Effector CD4-positive, alpha-beta T cell (primary cell): ENCODE results near the gene UBE2Q1.

Experiments used
- DNase-seq: peaks from one replicate; pipeline ENCODE4 v3.0.0-alpha.2; 2020
- total RNA-seq: gene quantifications from one replicate; lab custom pipeline; 2026; lab: John Stamatoyannopoulos, UW

UBE2Q1 gene
- total RNA-seq = 71.1 reads per million, percentile 76 among the genes with 10 or more reads in this experiment

GRCh38 chr1:154557939-154558719 lies at the start of gene UBE2Q1:
Gene UBE2Q1 (minus strand): TSS chr1:154558662. CDS start chr1:154558553, 109 bp downstream.
- DNase-seq = peak; percentile 28

- peak; percentile 86 for DNase-seq
Observed at GRCh38 chr1:154607609-154608396, 49.3 kb upstream of the UBE2Q1 start, which contains the start of gene ADAR. Gene ADAR (minus strand): TSS chr1:154608186. CDS start chr1:154608006, 180 bp downstream.

DNA sequence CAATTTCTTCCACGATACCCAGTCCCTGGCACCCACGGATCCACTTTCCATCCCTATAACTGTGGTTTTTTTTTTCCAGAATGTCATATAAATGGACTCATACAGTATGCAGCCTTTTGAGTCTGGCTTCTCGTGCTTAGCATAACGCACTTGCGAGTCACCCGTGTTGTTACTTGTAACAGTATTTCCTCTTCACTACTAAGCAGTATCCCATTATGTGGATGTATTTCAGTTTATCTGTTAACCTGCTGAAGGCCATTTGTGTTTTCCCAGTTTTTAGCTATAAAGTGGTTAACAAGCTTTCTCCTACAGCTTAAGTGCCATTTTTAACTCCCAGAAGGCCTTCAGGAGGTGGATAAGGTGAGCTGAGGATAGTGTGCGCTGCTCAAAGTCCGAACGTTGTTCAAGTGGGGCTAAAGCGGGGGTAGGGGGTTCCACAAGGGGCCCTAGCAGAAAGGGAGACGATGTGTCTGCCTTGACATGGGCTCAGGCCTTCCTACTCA lies 48.7 kb upstream of the UBE2Q1 start:
- no peak for DNase-seq

DNA sequence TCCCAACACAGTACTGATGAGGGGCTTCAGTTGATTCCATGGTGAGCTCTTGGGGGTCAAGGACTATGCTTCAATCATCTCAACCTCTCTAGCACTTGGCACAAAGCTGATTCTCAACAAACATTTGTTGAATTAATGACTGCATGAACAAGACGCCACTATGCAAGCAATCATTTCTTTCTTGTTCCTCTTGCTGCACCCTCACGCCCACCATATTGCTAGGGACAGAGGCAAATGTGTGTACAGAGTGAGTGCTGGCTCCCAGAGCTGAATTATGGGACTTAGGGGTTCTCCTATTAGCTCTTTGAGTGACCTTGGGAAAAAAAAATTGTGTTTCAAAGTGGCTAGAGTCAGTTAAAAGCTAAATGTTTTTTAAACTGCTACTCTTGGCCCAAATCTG lies 47.1 kb upstream of the UBE2Q1 start:
- DNase-seq = no peak

GRCh38 chr1:154603317-154603716 lies 44.9 kb upstream of the UBE2Q1 start:
- DNase-seq = no peak

DNA sequence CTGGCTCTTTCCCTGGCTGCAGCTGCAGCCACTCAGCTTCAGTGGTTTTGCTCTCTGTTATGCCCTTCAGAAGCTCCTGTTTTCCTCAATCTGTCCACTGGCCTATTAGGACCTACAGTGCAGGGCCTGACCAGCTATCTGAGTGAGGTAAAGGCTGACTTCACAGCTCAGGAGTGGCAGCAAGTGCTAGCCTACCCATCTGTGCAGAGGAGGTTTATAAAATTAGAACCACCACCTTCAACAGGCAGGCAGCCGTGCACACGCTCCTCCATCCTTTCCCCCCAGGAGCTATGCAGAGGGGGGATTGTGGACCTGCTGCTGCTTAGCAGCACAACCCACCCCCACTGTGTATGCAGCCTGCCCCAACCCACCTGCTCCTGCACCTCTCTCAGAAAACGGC lies 41.2 kb upstream of the UBE2Q1 start:
- no peak for DNase-seq

- no peak for DNase-seq
Observed at GRCh38 chr1:154598871-154599635, 40.6 kb upstream of the UBE2Q1 start.

DNA sequence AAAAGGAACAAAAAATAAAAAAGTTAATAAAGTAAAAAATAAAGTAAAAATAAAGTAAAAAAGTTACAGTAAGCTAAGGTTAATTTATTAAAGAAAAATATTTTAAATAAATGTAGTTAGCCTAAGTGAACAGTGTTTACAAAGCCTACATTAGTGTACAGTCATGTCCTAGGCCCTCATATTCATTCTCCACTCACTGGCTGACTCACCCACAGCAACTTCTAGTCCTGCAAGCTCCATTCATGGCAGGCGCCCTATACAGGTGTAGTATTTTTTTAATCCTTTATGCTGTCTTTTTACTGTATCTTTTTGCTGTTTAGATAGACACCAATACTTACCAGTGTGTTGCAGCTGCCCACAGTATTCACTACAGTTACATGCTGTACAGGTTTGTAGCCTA lies 37.2 kb upstream of the UBE2Q1 start:
- no peak for DNase-seq

- DNase-seq = no peak
Observed at GRCh38 chr1:154594811-154595210, 36.3 kb upstream of the UBE2Q1 start.

- no peak for DNase-seq
Observed at GRCh38 chr1:154593390-154593789, 34.9 kb upstream of the UBE2Q1 start.

DNA sequence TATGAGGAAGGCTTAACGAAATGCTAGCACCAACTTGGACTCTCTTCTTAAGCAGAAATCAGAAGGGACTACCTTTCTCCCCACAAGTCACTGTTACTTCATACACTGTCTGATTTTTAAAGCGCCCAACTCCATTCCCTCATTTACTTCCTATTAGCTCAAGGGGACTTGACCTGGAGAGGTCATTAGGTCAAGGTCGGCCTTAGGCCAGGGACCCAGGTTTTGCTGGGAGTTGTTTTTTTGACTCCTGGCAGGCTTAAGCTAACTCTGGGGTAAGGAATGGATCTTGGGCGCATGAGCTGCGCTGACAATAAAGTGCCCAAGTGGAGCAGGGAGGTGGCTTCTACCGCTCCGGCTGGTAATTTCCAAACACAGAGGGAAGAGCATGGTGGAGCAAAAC lies 32.7 kb upstream of the UBE2Q1 start:
- no peak for DNase-seq

GRCh38 chr1:154590756-154591155 lies 32.3 kb upstream of the UBE2Q1 start:
- no peak for DNase-seq

DNA sequence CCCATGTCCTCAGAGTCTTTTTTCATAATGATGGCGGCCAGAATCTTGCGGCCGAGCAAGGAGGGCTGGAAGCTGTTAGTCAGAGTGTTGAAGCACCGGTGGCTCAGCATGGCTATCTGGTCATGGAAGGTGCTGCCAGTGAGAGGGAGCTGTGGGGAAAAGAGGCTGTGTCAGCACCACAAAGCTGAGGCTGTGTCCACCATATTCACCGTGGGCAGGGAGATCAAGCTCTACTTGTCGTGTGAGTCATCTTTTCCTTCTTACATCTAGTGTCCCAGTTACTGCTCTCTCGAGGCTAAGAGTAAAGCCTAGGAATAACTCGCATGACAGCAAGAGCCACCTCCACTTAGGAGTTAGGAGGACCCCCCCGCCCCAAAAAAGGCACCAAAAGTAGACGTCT lies 31.3 kb upstream of the UBE2Q1 start:
- no peak for DNase-seq

DNA sequence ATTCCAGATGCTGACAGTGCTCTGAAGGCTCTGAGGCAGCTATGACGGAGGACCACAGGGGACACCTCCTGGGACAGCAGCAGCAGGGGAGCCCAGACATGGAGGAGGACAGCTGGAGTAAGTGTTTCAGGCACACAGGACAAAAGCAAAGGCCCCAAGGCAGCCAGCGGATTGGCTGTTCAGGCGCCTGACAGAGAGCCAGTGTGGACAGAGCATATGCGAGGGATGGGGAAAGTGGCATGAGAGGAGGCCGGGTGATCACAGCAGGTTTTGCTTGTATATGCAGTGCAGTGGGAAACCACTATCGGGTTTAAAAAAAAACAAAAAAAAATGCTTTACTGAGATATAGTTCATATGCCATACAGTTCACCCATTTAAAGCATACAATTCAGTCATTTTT lies 28.2 kb upstream of the UBE2Q1 start:
- no peak for DNase-seq

GRCh38 chr1:154586231-154586630 lies 27.8 kb upstream of the UBE2Q1 start:
- no peak for DNase-seq

GRCh38 chr1:154584267-154584994 lies 26.0 kb upstream of the UBE2Q1 start:
- DNase-seq = no peak

DNA sequence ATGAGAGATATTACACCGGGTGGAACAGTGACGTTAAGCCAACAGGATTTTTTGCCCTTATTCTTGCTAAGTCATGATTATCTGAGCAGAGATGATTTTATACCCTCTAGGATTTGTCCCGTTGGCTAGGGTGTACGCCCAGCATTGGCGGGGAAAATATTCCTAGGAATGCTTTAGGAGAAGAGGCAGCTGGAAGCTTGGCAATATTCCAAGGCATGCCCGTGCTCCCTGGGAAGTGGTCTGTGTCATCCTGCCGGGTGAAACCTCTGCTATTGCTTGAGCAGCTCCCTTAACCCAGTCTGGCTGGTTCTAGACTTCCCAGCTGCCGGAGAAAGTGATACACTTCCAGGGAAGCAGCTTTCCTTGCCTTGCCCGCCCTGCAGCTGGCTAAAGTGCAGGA lies 25.3 kb upstream of the UBE2Q1 start:
- no peak for DNase-seq

DNA sequence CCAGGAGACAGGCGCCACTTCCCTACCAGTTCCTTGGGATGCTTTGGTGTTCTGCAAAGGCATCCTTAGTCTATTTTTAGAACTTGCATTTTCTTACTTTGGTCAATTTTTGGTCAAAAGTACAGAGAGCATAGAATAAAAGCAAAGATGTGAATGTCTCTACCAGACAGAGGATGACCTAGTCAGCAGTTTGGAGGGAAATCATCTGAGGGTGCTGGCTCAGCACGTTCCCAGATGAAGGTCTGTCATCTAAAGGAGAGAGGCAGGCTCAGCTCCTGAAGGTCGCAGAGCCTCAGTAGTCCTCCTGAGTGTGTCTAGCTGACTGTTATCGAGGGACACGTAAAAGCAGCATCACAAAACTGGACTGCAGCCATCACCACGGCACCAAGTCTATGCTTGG lies 24.4 kb upstream of the UBE2Q1 start:
- DNase-seq = no peak

GRCh38 chr1:154581766-154582165 lies 23.3 kb upstream of the UBE2Q1 start:
- no peak for DNase-seq

- no peak for DNase-seq
Observed at GRCh38 chr1:154579374-154579773, 20.9 kb upstream of the UBE2Q1 start.

DNA sequence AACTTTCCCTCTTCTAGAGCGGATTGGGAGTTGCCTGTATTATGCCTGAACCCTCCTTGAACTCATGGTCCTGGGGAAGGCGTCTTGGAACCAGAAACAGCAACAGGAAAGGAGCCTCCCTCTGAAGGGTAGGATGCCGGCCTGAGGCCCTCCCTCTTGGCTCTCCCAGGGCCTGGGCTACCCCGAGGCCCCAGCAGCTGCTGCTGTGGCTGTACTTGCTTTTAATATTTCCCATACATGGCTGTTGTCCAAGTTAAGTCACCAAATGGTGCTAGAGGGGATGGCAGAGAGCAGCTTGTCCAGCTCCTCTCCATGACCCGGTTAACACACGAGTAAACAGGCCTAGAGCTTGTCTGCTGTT lies 19.6 kb upstream of the UBE2Q1 start:
- DNase-seq = no peak

GRCh38 chr1:154577346-154578057 lies 19.0 kb upstream of the UBE2Q1 start:
- DNase-seq = no peak
